Keratinocyte (primary cell): Measurements from ENCODE around the gene CYP19A1. TPM values are rescaled to one million over a fixed set of nuclear protein-coding genes. Genes with fewer than 3 reads are reported as not detected.

ENCODE experiments used
- DNase-seq: peaks from one replicate; pipeline ENCODE4 v3.0.0-alpha.2; 2011; ENCODE audit warnings: low read depth, missing footprints, low spot score
- FAIRE-seq: peaks from 2 replicates; lab custom pipeline; 2011; peaks lifted over from hg19 to GRCh38; lab: Jason Lieb, UNC
- H2AFZ ChIP-seq: 2 replicates; pipeline ENCODE4 v1.6.0; 2012; ENCODE audit warnings: low read length, control low read depth, inconsistent platforms; ENCODE audit not compliant: control insufficient read depth
- H3K27ac ChIP-seq: 2 replicates; pipeline ENCODE4 v1.5.1; 2011; ENCODE audit warnings: low read length; ENCODE audit not compliant: control insufficient read depth, insufficient read depth
- H3K27me3 ChIP-seq: 3 replicates; pipeline ENCODE4 v1.6.0; 2011; ENCODE audit warnings: low read length; ENCODE audit not compliant: control insufficient read depth, insufficient read depth; ENCODE audit errors: extremely low read depth
- H3K36me3 ChIP-seq, 2 experiments: 2 replicates in 1 of 2; 3 replicates in 1 of 2; pipeline ENCODE4 v1.5.1; 2011; ENCODE audit warnings: low read length in 2 of 2, mild to moderate bottlenecking in 1 of 2; ENCODE audit not compliant: control insufficient read depth in 2 of 2, insufficient read depth in 2 of 2; ENCODE audit errors: extremely low read depth in 1 of 2
- H3K4me1 ChIP-seq: 3 replicates; pipeline ENCODE4 v1.5.1; 2011; ENCODE audit warnings: low read length; ENCODE audit not compliant: control insufficient read depth, insufficient read depth; ENCODE audit errors: extremely low read depth
- H3K4me2 ChIP-seq: 3 replicates; pipeline ENCODE4 v1.6.0; 2011; ENCODE audit warnings: low read depth, low read length; ENCODE audit not compliant: control insufficient read depth, insufficient read depth; ENCODE audit errors: extremely low read depth
- H3K4me3 ChIP-seq, 3 experiments: fragments of 200-600 bp in 1 of 3; sonication (generic) in 1 of 3; 2 replicates in 2 of 3; 3 replicates in 1 of 3; pipeline ENCODE4 v1.5.1; 2011 to 2016; ENCODE audit warnings: low read length in 3 of 3, mild to moderate bottlenecking in 3 of 3, control low read depth in 2 of 3, inconsistent platforms in 1 of 3, low read depth in 1 of 3, mixed read lengths in 1 of 3, mixed run types in 1 of 3, moderate library complexity in 1 of 3; ENCODE audit not compliant: control insufficient read depth in 2 of 3, insufficient read depth in 2 of 3; ENCODE audit errors: extremely low read depth in 1 of 3
- H3K79me2 ChIP-seq: 2 replicates; pipeline ENCODE4 v1.6.0; 2012; ENCODE audit warnings: low read length; ENCODE audit not compliant: control insufficient read depth, insufficient read depth
- H3K9ac ChIP-seq: 3 replicates; pipeline ENCODE4 v1.6.0; 2011; ENCODE audit warnings: low read length; ENCODE audit not compliant: control insufficient read depth, insufficient read depth; ENCODE audit errors: extremely low read depth
- H3K9me1 ChIP-seq: 3 replicates; pipeline ENCODE4 v1.6.0; 2011; ENCODE audit warnings: low read length; ENCODE audit not compliant: control insufficient read depth, insufficient read depth; ENCODE audit errors: extremely low read depth
- H3K9me3 ChIP-seq: 2 replicates; pipeline ENCODE4 v1.5.1; 2012; ENCODE audit warnings: low read depth, low read length; ENCODE audit not compliant: control insufficient read depth
- H4K20me1 ChIP-seq: 3 replicates; pipeline ENCODE4 v1.6.0; 2011; ENCODE audit warnings: low read length; ENCODE audit not compliant: control insufficient read depth, insufficient read depth; ENCODE audit errors: extremely low read depth
- CTCF ChIP-seq, 3 experiments: IDR thresholded peaks in 1 of 3; conservative IDR thresholded peaks in 1 of 3; optimal IDR thresholded peaks in 1 of 3; 2 replicates in 2 of 3; 3 replicates in 1 of 3; pipeline versions ENCODE3 to v1.5.1; 2011; ENCODE audit warnings: low read length in 3 of 3, mild to moderate bottlenecking in 3 of 3, moderate library complexity in 2 of 3, control low read depth in 1 of 3, inconsistent platforms in 1 of 3; ENCODE audit not compliant: insufficient read depth in 2 of 3; ENCODE audit errors: extremely low read depth in 1 of 3
- EZH2 ChIP-seq: IDR thresholded peaks from one replicate; pipeline ENCODE4 v1.6.1; 2012; ENCODE audit warnings: inconsistent platforms, mild to moderate bottlenecking, low read length, moderate library complexity
- dilution Hi-C: fragments of 300-500 bp; cut with MboI; formaldehyde crosslinking; loops from one replicate; pipeline ENCODE4 v1.7.0; 2020; ENCODE audit warnings: low sequenced_read_pairs; ENCODE audit not compliant: extremely low pct_ligation_motif_present
- polyA plus RNA-seq, 5 experiments: library from polyadenylated mRNA; depleted of rRNA in 3 of 5; stranded (reverse) in 3 of 5; stranded (forward) in 1 of 5; unstranded in 1 of 5; fragments of >200 nt; gene quantifications; 1 replicate in 1 of 5; 2 replicates in 3 of 5; 3 replicates in 1 of 5; pipeline versions ENCODE4 v1.2.1 to v1.2.3, GENCODE V29; 2011 to 2012; ENCODE audit warnings: missing spikeins in 2 of 5, low read depth in 1 of 5, low replicate concordance in 1 of 5

CYP19A1 gene
- polyA plus RNA-seq, 1 donor (not counting 4 experiments of a cell fraction or from before 2014, with no cell fraction given): not detected

GRCh38 chr15:51350723-51351122 is 12.3 kb upstream of the CYP19A1 start:
- FAIRE-seq (no peak), DNase-seq (no peak)
- H3K4me1 ChIP-seq: no peaks in the 10 kb centered on the region
- H3K4me3 ChIP-seq: no peak overlapping the region
- no peaks in the 10 kb centered on the region for H3K9me3 ChIP-seq
- H4K20me1 ChIP-seq: no peaks in the 10 kb centered on the region
- no peak overlapping the region for H3K27ac ChIP-seq
- H2AFZ ChIP-seq: no peak overlapping the region
- H3K4me2 ChIP-seq: no peak overlapping the region
- dilution Hi-C loops: no loop called here
- no peaks in the 10 kb centered on the region for H3K9me1 ChIP-seq
- H3K9ac ChIP-seq: no peak overlapping the region
- no peak for TF ChIP-seq EZH2
- TF ChIP-seq CTCF (optimal IDR thresholded peaks at IDR 0.05 in 1 of 3, IDR thresholded peaks at IDR 0.05 in 1 of 3, conservative IDR thresholded peaks at IDR 0.05 in 1 of 3; ENCODE audit: extremely low read depth in 1 of 3, insufficient read depth in 2 of 3, low read length in 3 of 3): no peak
- H3K79me2 ChIP-seq: no peaks in the 10 kb centered on the region
- peaks cover 3% of the 10 kb centered on the region for H3K27me3 ChIP-seq
- no peaks in the 10 kb centered on the region for H3K36me3 ChIP-seq

DNA sequence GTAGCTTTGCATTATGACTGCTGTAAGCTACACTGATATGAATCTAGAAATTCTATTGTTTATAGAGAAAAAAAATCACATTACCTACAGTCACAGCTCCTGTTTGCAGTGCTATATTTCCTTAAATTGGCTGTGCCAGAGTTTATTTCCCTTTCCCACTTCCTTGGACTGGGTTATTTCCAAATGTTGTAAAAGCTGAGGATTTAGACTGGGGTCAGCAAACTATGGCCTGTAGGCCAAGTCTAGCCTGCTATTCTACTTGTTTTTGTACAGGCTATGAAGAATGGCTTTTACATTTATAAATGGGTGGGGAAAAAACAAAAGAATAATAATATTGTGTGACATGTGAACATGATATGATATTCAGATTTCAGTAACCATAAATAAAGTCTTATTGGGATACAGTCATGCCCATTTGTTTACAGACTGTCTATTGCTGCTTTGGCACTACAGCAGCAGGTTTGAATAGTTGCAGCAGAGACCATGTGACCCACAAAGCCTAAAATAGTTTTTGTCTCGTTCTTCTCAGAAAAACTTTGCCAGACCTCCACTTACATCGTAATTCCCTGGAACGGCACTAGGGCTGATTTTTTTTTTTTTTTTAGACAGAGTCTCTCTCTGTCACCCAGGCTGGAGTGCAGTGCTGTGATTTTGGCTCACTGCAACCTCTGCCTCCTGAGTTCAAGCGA is 10.9 kb upstream of the CYP19A1 start:
- Histone ChIP-seq H3K36me3 (no peaks in the 10 kb centered on the region), H3K9me1 (no peaks in the 10 kb centered on the region), H3K27me3 (peaks cover 6% of the 10 kb centered on the region), H3K4me3 (no peak overlapping the region), H2AFZ (no peak overlapping the region), H3K79me2 (no peaks in the 10 kb centered on the region), H4K20me1 (no peaks in the 10 kb centered on the region), H3K27ac (no peak overlapping the region), H3K9me3 (no peaks in the 10 kb centered on the region), H3K4me2 (no peak overlapping the region), H3K9ac (no peak overlapping the region), H3K4me1 (no peaks in the 10 kb centered on the region)
- no peak for TF ChIP-seq CTCF (optimal IDR thresholded peaks at IDR 0.05 in 1 of 3, IDR thresholded peaks at IDR 0.05 in 1 of 3, conservative IDR thresholded peaks at IDR 0.05 in 1 of 3; ENCODE audit: extremely low read depth in 1 of 3, insufficient read depth in 2 of 3, low read length in 3 of 3)
- TF ChIP-seq EZH2: no peak
- FAIRE-seq (no peak), DNase-seq (no peak)
- dilution Hi-C loops: no loop called here
